Articular chondrocyte of knee joint (primary cell): ENCODE measurements around the gene EFCAB13. TPM values are rescaled to one million over a fixed set of nuclear protein-coding genes. Genes with fewer than 3 reads are reported as not detected.

Source experiments
- total RNA-seq: library from RNA; depleted of rRNA; stranded (reverse); fragments of >200 nt; gene quantifications from 2 replicates; pipeline ENCODE4 v1.2.3, GENCODE V29; 2012

Gene EFCAB13
- 7.6 and 8.5 TPM in 2 replicates for total RNA-seq

GRCh38 chr17:47323382-47324223 is at the start of gene EFCAB13:
EFCAB13 (plus strand) TSS chr17:47323955; CDS start chr17:47328354, 4,399 bp downstream.

Other genes starting within 250 kb of the EFCAB13 start
- 117 and 119 TPM in 2 replicates for gene CDC27, start 134.7 kb upstream of the EFCAB13 start, total RNA-seq
- gene MYL4, start 114.6 kb upstream of the EFCAB13 start, total RNA-seq, result 0.22 TPM in 1 of 2 replicates, not detected in the other
- 22.7 and 27.6 TPM in 2 replicates for gene ITGB3, start 70.1 kb upstream of the EFCAB13 start, total RNA-seq
- gene NPEPPS, start 207.2 kb downstream of the EFCAB13 start, total RNA-seq, result 111 and 117 TPM in 2 replicates